HCT116 (cell line): ENCODE data around the gene CTXND1. TPM values are rescaled to one million over a fixed set of nuclear protein-coding genes. Genes with fewer than 3 reads are reported as not detected.

Source experiments
- ATAC-seq: fragments of 200-7000 bp; cut with Tn5 transposase; 2 replicates; pipeline ENCODE4 v1.9.1; 2020; ENCODE audit warnings: mild to moderate bottlenecking, moderate library complexity
- BruUV-seq: library from RNA; stranded (reverse); fragments of 400-500 nt; replicated peaks from 2 replicates; lab custom pipeline; 2021; lab: Mats Ljungman, UMichigan
- CTCF ChIA-PET: fragments of 300-600 bp; sonication (Branson Sonifier 250); formaldehyde crosslinking; loops from one replicate; lab custom pipeline; 2021; ENCODE audit warnings: antibody characterized with exemption; lab: Charles Lee
- POLR2A ChIA-PET: fragments of 300-600, 350-600 bp; sonication (Branson Sonifier 250); formaldehyde crosslinking; loops from one replicate; lab custom pipeline; 2021; ENCODE audit warnings: antibody characterized with exemption; lab: Charles Lee
- RAD21 ChIA-PET, 2 experiments: fragments of 300-600 bp; sonication (Branson Sonifier 250); formaldehyde crosslinking; loops; one replicate each; lab custom pipeline; 2023; ENCODE audit warnings: low total read pairs in 2 of 2; ENCODE audit not compliant: uncharacterized antibody in 2 of 2, unreplicated experiment in 2 of 2, low non-redundant PET in 1 of 2; lab: Charles Lee
- DNase-seq: peaks from one replicate; pipeline ENCODE4 v3.0.0-alpha.2; 2010; ENCODE audit warnings: low read depth, low spot score
- H2AFZ ChIP-seq: fragments of 200-600 bp; shearing (Covaris generic), sonication (generic); 2 replicates; pipeline ENCODE4 v1.6.1; 2017; ENCODE audit warnings: low read depth, mixed run types, mixed read lengths, antibody characterized with exemption, low read length; ENCODE audit not compliant: poor library complexity, severe bottlenecking
- H3K27ac ChIP-seq: 2 replicates; pipeline ENCODE4 v1.5.1; 2012; ENCODE audit warnings: low read depth, low read length
- H3K27me3 ChIP-seq: fragments of 200-600 bp; sonication (generic); 2 replicates; pipeline ENCODE4 v1.6.1; 2016; ENCODE audit warnings: mixed run types, low read length, mixed read lengths; ENCODE audit not compliant: insufficient read depth
- H3K36me3 ChIP-seq, 2 experiments: fragments of 200-500 bp in 1 of 2; fragments of 200-600 bp in 1 of 2; sonication (Bioruptor generic) in 1 of 2; sonication (generic) in 1 of 2; 2 replicates each; pipeline versions ENCODE4 v1.5.1 to v1.6.1; 2014 to 2016; ENCODE audit warnings: low read length in 2 of 2, inconsistent platforms in 1 of 2, mixed read lengths in 1 of 2, mixed run types in 1 of 2; ENCODE audit not compliant: insufficient read depth in 2 of 2, control insufficient read depth in 1 of 2
- H3K4me1 ChIP-seq, 2 experiments: fragments of 200-600 bp in 1 of 2; sonication (generic) in 1 of 2; 2 replicates each; pipeline versions ENCODE4 v1.5.1 to v1.6.1; 2012 to 2017; ENCODE audit warnings: low read length in 2 of 2, inconsistent platforms in 1 of 2, mild to moderate bottlenecking in 1 of 2, mixed read lengths in 1 of 2, mixed run types in 1 of 2, moderate library complexity in 1 of 2; ENCODE audit not compliant: insufficient read depth in 2 of 2, control insufficient read depth in 1 of 2
- H3K4me2 ChIP-seq: fragments of 200-600 bp; sonication (generic); 2 replicates; pipeline ENCODE4 v1.6.1; 2017; ENCODE audit warnings: mixed run types, low read length, mixed read lengths
- H3K4me3 ChIP-seq, 2 experiments: fragments of 200-600 bp in 1 of 2; sonication (generic) in 1 of 2; replicated peaks in 1 of 2; 2 replicates each; pipeline ENCODE4 v1.5.1; 2011 to 2016; ENCODE audit warnings: low read length in 2 of 2, control low read depth in 1 of 2, low read depth in 1 of 2, mild to moderate bottlenecking in 1 of 2, mixed read lengths in 1 of 2, mixed run types in 1 of 2
- H3K79me2 ChIP-seq: fragments of 200-600 bp; sonication (generic); 2 replicates; pipeline ENCODE4 v1.6.1; 2017; ENCODE audit warnings: mild to moderate bottlenecking, mixed run types, low read length, moderate library complexity, mixed read lengths; ENCODE audit not compliant: insufficient read depth
- H3K9ac ChIP-seq: fragments of 200-600 bp; sonication (generic); 2 replicates; pipeline ENCODE4 v1.6.1; 2016; ENCODE audit warnings: low read length, mixed read lengths
- H3K9me2 ChIP-seq: fragments of 200-600 bp; sonication (generic), shearing (Covaris generic); 2 replicates; pipeline ENCODE4 v1.6.1; 2017; ENCODE audit warnings: mixed run types, mild to moderate bottlenecking, moderate library complexity; ENCODE audit not compliant: insufficient read depth
- H3K9me3 ChIP-seq, 2 experiments: fragments of 200-500 bp in 1 of 2; fragments of 200-600 bp in 1 of 2; sonication (Bioruptor generic) in 1 of 2; sonication (generic) in 1 of 2; 2 replicates each; pipeline ENCODE4 v1.6.1; 2014 to 2017; ENCODE audit warnings: low read length in 2 of 2, mixed read lengths in 2 of 2, inconsistent platforms in 1 of 2, low read depth in 1 of 2, mild to moderate bottlenecking in 1 of 2, mixed run types in 1 of 2, moderate library complexity in 1 of 2; ENCODE audit not compliant: control insufficient read depth in 1 of 2, insufficient read depth in 1 of 2
- H4K20me1 ChIP-seq: fragments of 200-600 bp; sonication (generic), shearing (Covaris generic); 2 replicates; pipeline ENCODE4 v1.6.1; 2017; ENCODE audit warnings: mixed run types, mild to moderate bottlenecking, moderate library complexity; ENCODE audit not compliant: insufficient read depth
- ATF3 ChIP-seq: IDR thresholded peaks from 2 replicates; pipeline ENCODE4 v1.6.1; 2012
- CEBPB ChIP-seq: IDR thresholded peaks from 2 replicates; pipeline ENCODE4 v1.6.1; 2012; ENCODE audit warnings: low read depth
- CTCF ChIP-seq, 3 experiments: fragments of 200-600 bp in 1 of 3; sonication (generic) in 1 of 3; IDR thresholded peaks in 2 of 3; conservative IDR thresholded peaks in 1 of 3; 2 replicates each; pipeline ENCODE4 v1.5.1; 2012 to 2017; ENCODE audit warnings: low read depth in 2 of 3, low read length in 2 of 3, antibody characterized with exemption in 1 of 3, borderline replicate concordance in 1 of 3, control low read depth in 1 of 3, mild to moderate bottlenecking in 1 of 3, mixed read lengths in 1 of 3, mixed run types in 1 of 3, moderate library complexity in 1 of 3; ENCODE audit not compliant: insufficient read depth in 1 of 3
- EGR1 ChIP-seq: IDR thresholded peaks from 2 replicates; pipeline ENCODE4 v1.6.1; 2012; ENCODE audit warnings: low read depth
- ELF1 ChIP-seq: IDR thresholded peaks from 2 replicates; pipeline ENCODE4 v1.6.1; 2012; ENCODE audit warnings: low read depth, borderline replicate concordance
- FOSL1 ChIP-seq: IDR thresholded peaks from 2 replicates; pipeline ENCODE4 v1.6.1; 2012; ENCODE audit warnings: low read depth
- JUND ChIP-seq: IDR thresholded peaks from 2 replicates; pipeline ENCODE4 v1.6.1; 2012
- MAX ChIP-seq: IDR thresholded peaks from 2 replicates; pipeline ENCODE4 v1.6.1; 2012
- POLR2A ChIP-seq: IDR thresholded peaks from 2 replicates; pipeline ENCODE4 v1.7.0; 2011; ENCODE audit warnings: borderline replicate concordance; ENCODE audit not compliant: insufficient read depth, insufficient read length; ENCODE audit errors: extremely low read depth
- POLR2AphosphoS5 ChIP-seq: IDR thresholded peaks from 2 replicates; pipeline ENCODE4 v1.6.1; 2011; ENCODE audit warnings: mild to moderate bottlenecking, low read depth, low read length, moderate library complexity
- RAD21 ChIP-seq: IDR thresholded peaks from 2 replicates; pipeline ENCODE4 v1.6.1; 2012; ENCODE audit warnings: low read depth, mild to moderate bottlenecking
- REST ChIP-seq: IDR thresholded peaks from 2 replicates; pipeline ENCODE4 v1.6.1; 2012; ENCODE audit warnings: low read depth
- SP1 ChIP-seq: IDR thresholded peaks from 2 replicates; pipeline ENCODE4 v1.6.1; 2012; ENCODE audit warnings: low read depth
- SRF ChIP-seq: IDR thresholded peaks from 2 replicates; pipeline ENCODE4 v1.6.1; 2012; ENCODE audit warnings: low read depth
- TCF7L2 ChIP-seq: IDR thresholded peaks from 2 replicates; pipeline ENCODE4 v1.7.0; 2011; ENCODE audit warnings: borderline replicate concordance, inconsistent platforms; ENCODE audit not compliant: insufficient read depth, insufficient read length; ENCODE audit errors: extremely low read depth
- YY1 ChIP-seq: IDR thresholded peaks from 2 replicates; pipeline ENCODE4 v1.6.1; 2011; ENCODE audit warnings: low read length, low read depth, moderate library complexity, mild to moderate bottlenecking; ENCODE audit not compliant: insufficient replicate concordance; ENCODE audit errors: extremely low read depth
- ZBTB33 ChIP-seq: IDR thresholded peaks from 2 replicates; pipeline ENCODE4 v1.6.1; 2011; ENCODE audit warnings: mild to moderate bottlenecking, low read length, moderate library complexity; ENCODE audit not compliant: insufficient replicate concordance; ENCODE audit errors: extremely low read depth
- ZFX ChIP-seq: fragments of 450-650 bp; IDR thresholded peaks from 2 replicates; pipeline ENCODE4 v1.6.1; 2017
- ZNF274 ChIP-seq: fragments of 200-500 bp; sonication (Bioruptor generic); IDR thresholded peaks from 2 replicates; pipeline ENCODE4 v1.6.1; 2014; ENCODE audit warnings: mild to moderate bottlenecking, low read depth, low read length, inconsistent platforms
- intact Hi-C: fragments of 100-400 bp; cut with micrococcal nuclease; formaldehyde crosslinking; loops from 2 replicates; pipeline ENCODE4 v1.10.0; 2022
- total RNA-seq: library from RNA; stranded (reverse); gene quantifications from one replicate; pipeline ENCODE4 v1.2.1, GENCODE V29; 2021; ENCODE audit not compliant: unreplicated experiment

CTXND1 gene
- total RNA-seq, 1 experiment from 2014 or later: not detected

GRCh38 chr15:80301472-80301871 is 49.5 kb upstream of the CTXND1 start:
- Histone ChIP-seq H3K4me3 (no peak overlapping the region), H4K20me1 (no peaks in the 10 kb centered on the region), H3K9ac (no peak overlapping the region), H3K9me3 (no peaks in the 10 kb centered on the region), H2AFZ (no peak overlapping the region), H3K36me3 (no peaks in the 10 kb centered on the region), H3K27me3 (no peaks in the 10 kb centered on the region), H3K27ac (no peak overlapping the region), H3K4me1 (no peaks in the 10 kb centered on the region), H3K9me2 (no peaks in the 10 kb centered on the region), H3K4me2 (no peak overlapping the region), H3K79me2 (no peaks in the 10 kb centered on the region)
- no peak for ATAC-seq
- no peak for DNase-seq
- BruUV-seq: no TSS peak
- intact Hi-C loops: loop anchor here (5.0 kb wide), 1 partner anchor 49 kb away; the partner anchor contains the start of gene CTXND1
- ChIA-PET RAD21 (no interaction called here), CTCF (no interaction called here), POLR2A (no interaction called here)
- TF ChIP-seq EGR1: no peak
- TF ChIP-seq ZBTB33: no peak
- TF ChIP-seq ATF3: no peak
- TF ChIP-seq TCF7L2: no peak
- TF ChIP-seq SP1: no peak
- TF ChIP-seq ZFX: no peak
- no peak for TF ChIP-seq YY1
- no peak for TF ChIP-seq FOSL1
- TF ChIP-seq SRF: no peak
- no peak for TF ChIP-seq CTCF (IDR thresholded peaks at IDR 0.05 in 2 of 3, conservative IDR thresholded peaks at IDR 0.05 in 1 of 3; ENCODE audit: borderline replicate concordance in 1 of 3, insufficient read depth in 1 of 3, low read depth in 2 of 3, low read length in 2 of 3)
- TF ChIP-seq CEBPB: no peak
- no peak for TF ChIP-seq MAX
- no peak for TF ChIP-seq POLR2A
- TF ChIP-seq ZNF274: no peak
- TF ChIP-seq RAD21: no peak
- no peak for TF ChIP-seq POLR2AphosphoS5
- TF ChIP-seq JUND: no peak
- TF ChIP-seq ELF1: no peak
- TF ChIP-seq REST: no peak
